Erythroblast (primary cell): ENCODE measurements around the gene OPCML.

ENCODE experiments used
- GATA1 ChIP-seq: IDR thresholded peaks from 2 replicates; pipeline ENCODE4 v1.6.1; 2011; ENCODE audit warnings: low read depth, mild to moderate bottlenecking, control low read depth, low read length, moderate library complexity
- POLR2A ChIP-seq: IDR thresholded peaks from 2 replicates; pipeline ENCODE4 v1.6.1; 2011; ENCODE audit warnings: mild to moderate bottlenecking, low read length

- no peak for TF ChIP-seq POLR2A
- no peak for TF ChIP-seq GATA1
Measured at GRCh38 chr11:132886335-132886734, 646.0 kb downstream of the OPCML start.
